Medulla oblongata (tissue), 1 donor: Measurements from ENCODE around the gene ZKSCAN4.

ENCODE experiments used
- DNase-seq: peaks from one replicate; pipeline ENCODE4 v3.0.0-alpha.2; 2015; ENCODE audit errors: extremely low spot score

ZKSCAN4 gene

GRCh38 chr6:28252009-28252975, at the start of gene ZKSCAN4:
ZKSCAN4 (minus strand) TSS chr6:28252269; CDS start chr6:28251980, 289 bp downstream.
- DNase-seq, result peak; percentile 86

- DNase-seq, result no peak
These were observed 44.5 kb upstream of the ZKSCAN4 start for GRCh38 chr6:28296520-28297060.

- DNase-seq, result no peak
These were observed 43.3 kb upstream of the ZKSCAN4 start for GRCh38 chr6:28295326-28295725.

GRCh38 chr6:28291573-28291972, 39.5 kb upstream of the ZKSCAN4 start:
- DNase-seq, result no peak

- no peak for DNase-seq
These were observed 30.9 kb upstream of the ZKSCAN4 start for GRCh38 chr6:28282926-28283325.

GRCh38 chr6:28281288-28282064, 29.4 kb upstream of the ZKSCAN4 start, which contains the start of gene PGBD1:
PGBD1 (plus strand) TSS chr6:28281572; CDS start chr6:28283814, 2,242 bp downstream.
- peak; percentile 50 for DNase-seq

DNA sequence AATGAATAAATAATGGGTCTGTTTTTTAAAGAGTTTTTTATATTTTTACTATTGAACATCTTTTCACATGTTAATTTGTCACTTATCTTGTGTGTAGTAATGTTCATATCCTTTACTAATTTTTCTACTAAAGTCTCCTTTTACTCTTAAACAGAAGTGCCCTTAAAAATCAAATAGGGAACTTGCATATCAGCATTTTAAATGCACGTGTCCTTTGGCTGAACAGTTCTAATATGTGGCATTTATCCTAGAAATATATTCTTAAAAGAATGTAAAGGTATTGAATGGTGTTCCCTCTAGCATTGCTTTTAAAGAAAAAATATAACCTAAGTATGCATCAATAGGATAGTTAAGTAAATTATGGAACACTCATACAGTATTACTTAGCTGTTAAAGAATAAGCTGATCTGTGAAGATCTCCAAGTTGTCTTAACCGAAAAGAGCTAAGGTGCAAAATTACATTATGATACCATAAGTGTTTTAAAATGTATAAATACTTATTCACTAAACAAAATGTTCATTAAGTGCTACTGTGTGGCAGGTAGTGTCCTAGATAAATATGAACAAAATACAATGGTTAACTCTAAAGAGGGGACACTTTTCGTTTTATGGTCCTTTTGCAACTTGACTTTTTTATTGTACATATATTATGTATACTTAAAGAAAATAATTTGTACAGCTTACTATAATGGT, 28.7 kb upstream of the ZKSCAN4 start:
- no peak for DNase-seq

- no peak for DNase-seq
These were observed 25.7 kb upstream of the ZKSCAN4 start for GRCh38 chr6:28277746-28278145.

- DNase-seq, result no peak
These were observed 22.8 kb upstream of the ZKSCAN4 start for GRCh38 chr6:28274888-28275287.

GRCh38 chr6:28269492-28269891, 17.4 kb upstream of the ZKSCAN4 start:
- no peak for DNase-seq

GRCh38 chr6:28267695-28268059, 15.6 kb upstream of the ZKSCAN4 start:
- DNase-seq, result no peak

DNA sequence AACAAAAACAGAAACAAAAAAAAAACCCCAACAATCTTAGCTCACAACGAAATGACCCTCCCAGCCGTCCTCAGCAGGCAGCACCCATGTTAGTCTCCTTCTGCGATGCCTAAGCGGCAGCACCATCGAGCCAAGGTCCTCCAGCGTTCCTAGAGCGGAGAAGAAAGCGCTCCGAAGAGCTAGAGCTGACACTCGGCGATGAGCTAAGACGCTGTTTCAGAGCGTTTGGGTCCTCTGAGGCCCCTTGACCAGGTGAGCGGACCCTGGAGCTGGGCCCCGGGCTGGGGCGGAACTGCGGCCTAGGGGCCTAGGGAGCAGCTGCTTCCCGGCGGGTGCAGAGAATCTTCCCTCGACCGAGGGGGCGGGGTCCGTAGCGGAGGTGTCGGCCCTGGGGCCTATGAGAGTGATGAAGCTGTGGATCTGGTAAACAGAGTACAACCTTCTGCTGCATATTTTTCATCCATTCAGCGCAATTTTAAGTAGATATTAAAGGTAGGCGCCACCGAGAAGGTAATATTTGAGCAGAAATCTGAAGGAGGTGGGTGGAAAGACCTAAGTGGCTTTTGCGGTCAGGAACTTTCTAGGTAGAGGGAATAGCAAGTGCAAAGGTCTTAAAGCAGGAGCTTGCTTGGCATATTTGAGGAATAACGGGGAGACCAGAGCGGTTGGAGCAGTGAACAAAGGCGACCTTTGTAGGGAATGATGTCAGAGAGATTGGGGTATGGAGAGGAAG, 15.1 kb upstream of the ZKSCAN4 start, which contains the start of gene ZSCAN26:
Gene ZSCAN26, plus strand, starts transcription at position 182 of the 733 bp plus-strand sequence. CDS start 4,777 bp downstream, outside the sequence.
- peak; percentile 91 for DNase-seq

DNA sequence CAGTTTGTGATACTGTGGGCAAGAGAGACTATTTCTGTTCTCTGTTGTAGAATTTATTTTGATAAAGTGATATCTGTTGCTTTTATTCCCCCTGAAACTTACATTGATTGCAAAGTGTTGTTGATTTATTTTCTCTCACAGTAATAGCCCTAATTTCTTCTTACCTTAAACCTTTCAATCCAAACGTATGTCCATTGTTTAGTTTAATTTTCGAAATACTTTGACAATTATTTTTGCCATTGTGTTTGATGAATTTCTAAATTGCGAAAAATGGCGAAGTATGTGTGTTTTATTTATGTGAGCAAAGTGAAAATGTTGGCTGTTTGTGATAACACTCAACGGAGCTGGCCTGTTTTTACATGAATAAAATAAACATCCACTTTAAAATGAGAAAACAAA, 14.5 kb upstream of the ZKSCAN4 start:
- no peak for DNase-seq

- no peak for DNase-seq
These were observed 12.8 kb upstream of the ZKSCAN4 start for GRCh38 chr6:28264834-28265401.

- no peak for DNase-seq
These were observed 11.9 kb upstream of the ZKSCAN4 start for GRCh38 chr6:28263922-28264321.

DNA sequence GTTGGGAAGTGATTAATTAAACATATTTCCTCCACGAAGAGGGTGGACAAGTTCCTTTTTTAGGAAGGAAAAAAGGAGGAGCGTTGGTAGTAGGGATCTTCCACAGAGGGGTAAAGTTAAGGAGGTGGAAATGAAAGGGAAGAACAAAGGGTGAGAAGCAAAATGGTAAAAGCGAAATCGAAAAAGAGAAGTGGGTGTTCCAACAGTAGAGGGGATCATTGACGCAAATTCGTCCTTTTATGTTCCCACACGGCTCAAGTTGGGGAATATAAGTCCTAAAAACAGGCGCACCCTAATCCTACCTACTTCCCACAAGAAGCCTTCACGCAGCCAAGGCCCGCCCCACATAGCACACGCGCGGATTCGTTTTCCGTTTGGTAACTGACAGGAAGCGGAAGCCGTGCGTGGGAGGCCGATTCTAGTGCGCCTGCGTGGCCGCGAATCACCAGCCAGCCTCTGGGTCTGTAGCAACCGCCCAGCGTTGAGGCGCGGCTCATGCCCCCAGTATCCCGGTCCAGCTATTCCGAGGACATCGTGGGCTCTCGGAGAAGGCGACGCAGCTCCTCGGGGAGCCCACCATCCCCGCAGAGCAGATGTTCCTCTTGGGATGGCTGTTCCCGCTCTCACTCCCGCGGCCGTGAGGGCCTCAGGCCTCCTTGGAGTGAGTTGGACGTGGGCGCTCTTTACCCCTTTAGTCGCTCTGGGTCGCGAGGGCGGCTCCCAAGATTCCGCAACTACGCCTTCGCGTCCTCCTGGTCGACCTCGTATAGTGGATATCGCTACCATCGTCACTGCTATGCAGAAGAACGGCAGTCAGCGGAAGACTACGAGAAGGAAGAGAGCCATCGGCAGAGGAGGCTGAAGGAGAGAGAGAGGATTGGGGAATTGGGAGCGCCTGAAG, 7.1 kb upstream of the ZKSCAN4 start, which contains the start of gene NKAPL:
Gene NKAPL, plus strand, starts transcription at position 421 of the 901 bp plus-strand sequence. Its CDS starts 75 bp downstream, at position 496.
- peak; percentile 79 for DNase-seq

- no peak for DNase-seq
These were observed 5.0 kb upstream of the ZKSCAN4 start for GRCh38 chr6:28257042-28257441.

DNA sequence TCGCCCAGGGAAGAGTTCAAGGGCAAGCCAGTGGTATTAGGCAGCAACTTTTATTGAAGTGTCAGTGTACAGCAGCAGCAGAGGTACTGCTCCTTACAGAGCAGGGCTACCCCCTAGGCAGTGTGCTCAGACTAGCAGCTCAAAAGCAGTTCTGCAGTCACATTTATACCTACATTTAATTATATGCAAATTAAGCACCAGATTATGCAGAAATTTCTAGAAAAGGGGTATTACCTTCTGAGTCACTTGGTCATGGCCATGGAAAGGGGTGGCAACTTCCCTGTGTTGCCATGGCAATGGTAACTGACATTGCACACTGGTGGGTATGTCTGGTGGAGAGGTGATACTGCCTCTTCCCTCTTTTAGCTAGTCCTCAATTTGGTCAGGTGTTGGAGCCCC, 2.1 kb upstream of the ZKSCAN4 start:
- no peak for DNase-seq

DNA sequence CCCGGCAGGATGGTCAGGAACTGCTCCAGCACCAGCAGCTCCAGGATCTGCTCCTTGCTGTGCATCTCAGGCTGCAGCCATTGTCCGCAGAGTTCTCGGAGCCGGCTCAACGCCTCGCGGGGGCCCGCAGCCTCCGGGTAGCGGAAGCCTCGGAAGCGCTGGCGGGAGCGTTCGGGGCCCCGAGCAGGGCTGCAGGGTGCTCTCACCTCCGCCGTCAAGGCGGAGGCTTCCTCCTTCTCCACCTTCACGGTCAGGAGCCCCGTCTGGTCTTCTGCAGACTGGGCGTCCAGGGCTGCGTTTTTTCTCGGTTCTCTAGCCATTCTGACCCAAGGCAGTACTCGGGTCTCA, 434 bp downstream of the ZKSCAN4 start:
- DNase-seq, result no peak
